ENCODE results near the gene LIPH.

Gene LIPH

GRCh38 chr3:185586686-185587039, 34.3 kb upstream of the LIPH start:
- Histone ChIP-seq H3F3A (ENCODE audit: low read depth) (no peaks in the 10 kb centered on the region), H3K4me1 (ENCODE audit: insufficient read depth, low read length, poor library complexity, severe bottlenecking) (peaks cover 23% of the 10 kb centered on the region), H3K4me3 (ENCODE audit: low read length, poor library complexity, severe bottlenecking) (peak overlapping the region; percentile 89), H3K9me2 (replicated peaks; ENCODE audit: low read depth, low read length) (no peaks in the 10 kb centered on the region), H3K9ac (ENCODE audit: low read depth, low read length, poor library complexity, severe bottlenecking) (peak overlapping the region; percentile 79), H3K9me3 (ENCODE audit: insufficient read depth, low read depth, low read length) (no peaks in the 10 kb centered on the region), H3K27me3 (ENCODE audit: insufficient read depth, low read length, poor library complexity, severe bottlenecking) (no peaks in the 10 kb centered on the region), H3K36me3 (ENCODE audit: insufficient read depth, low read length) (no peaks in the 10 kb centered on the region), H2AFZ (ENCODE audit: low read length) (peak overlapping the region; percentile 80), H4K20me1 (ENCODE audit: insufficient read depth, low read length, poor library complexity, severe bottlenecking) (peaks cover 3% of the 10 kb centered on the region), H3K4me2 (ENCODE audit: low read depth, low read length, poor library complexity, severe bottlenecking) (peak overlapping the region; percentile 88), H3K79me2 (ENCODE audit: insufficient read depth, low read length) (peaks cover 34% of the 10 kb centered on the region)
- TF ChIP-seq CTCF (conservative IDR thresholded peaks at IDR 0.05; ENCODE audit: low read length) (no peak), EZH2phosphoT487 (IDR thresholded peaks at IDR 0.05; ENCODE audit: borderline replicate concordance) (no peak)

- Histone ChIP-seq H3K36me3 (ENCODE audit: insufficient read depth, low read length) (no peaks in the 10 kb centered on the region), H3K9me3 (ENCODE audit: insufficient read depth, low read depth, low read length) (no peaks in the 10 kb centered on the region), H2AFZ (ENCODE audit: low read length) (peak within 1 kb of the TSS; percentile 80), H4K20me1 (ENCODE audit: insufficient read depth, low read length, poor library complexity, severe bottlenecking) (peaks cover 3% of the 10 kb centered on the region), H3K4me1 (ENCODE audit: insufficient read depth, low read length, poor library complexity, severe bottlenecking) (peaks cover 23% of the 10 kb centered on the region), H3K9me2 (replicated peaks; ENCODE audit: low read depth, low read length) (no peaks in the 10 kb centered on the region), H3K27me3 (ENCODE audit: insufficient read depth, low read length, poor library complexity, severe bottlenecking) (no peaks in the 10 kb centered on the region), H3K4me2 (ENCODE audit: low read depth, low read length, poor library complexity, severe bottlenecking) (peak within 1 kb of the TSS; percentile 94), H3K9ac (ENCODE audit: low read depth, low read length, poor library complexity, severe bottlenecking) (peak within 1 kb of the TSS; percentile 79), H3K79me2 (ENCODE audit: insufficient read depth, low read length) (peaks cover 34% of the 10 kb centered on the region), H3K4me3 (ENCODE audit: low read length, poor library complexity, severe bottlenecking) (peak within 1 kb of the TSS; percentile 89), H3F3A (ENCODE audit: low read depth) (no peaks in the 10 kb centered on the region)
- TF ChIP-seq CTCF (conservative IDR thresholded peaks at IDR 0.05; ENCODE audit: low read length) (no peak), EZH2phosphoT487 (IDR thresholded peaks at IDR 0.05; ENCODE audit: borderline replicate concordance) (no peak)
Measured at GRCh38 chr3:185585859-185586685, 33.7 kb upstream of the LIPH start, which contains the start of gene SENP2. Gene SENP2, plus strand, starts transcription at chr3:185586295. Its CDS starts 119 bp downstream, at chr3:185586414.

- peak overlapping the region; percentile 94 for H3K4me2 ChIP-seq (ENCODE audit: low read depth, low read length, poor library complexity, severe bottlenecking)
- peaks cover 3% of the 10 kb centered on the region for H4K20me1 ChIP-seq (ENCODE audit: insufficient read depth, low read length, poor library complexity, severe bottlenecking)
- no peaks in the 10 kb centered on the region for H3F3A ChIP-seq (ENCODE audit: low read depth)
- peak overlapping the region; percentile 89 for H3K4me3 ChIP-seq (ENCODE audit: low read length, poor library complexity, severe bottlenecking)
- peak overlapping the region; percentile 75 for H3K9ac ChIP-seq (ENCODE audit: low read depth, low read length, poor library complexity, severe bottlenecking)
- H2AFZ ChIP-seq (ENCODE audit: low read length) = peak overlapping the region; percentile 78
- no peak for TF ChIP-seq EZH2phosphoT487 (IDR thresholded peaks at IDR 0.05; ENCODE audit: borderline replicate concordance)
- no peak for TF ChIP-seq CTCF (conservative IDR thresholded peaks at IDR 0.05; ENCODE audit: low read length)
- peaks cover 23% of the 10 kb centered on the region for H3K4me1 ChIP-seq (ENCODE audit: insufficient read depth, low read length, poor library complexity, severe bottlenecking)
- no peaks in the 10 kb centered on the region for H3K36me3 ChIP-seq (ENCODE audit: insufficient read depth, low read length)
- H3K9me2 ChIP-seq (replicated peaks; ENCODE audit: low read depth, low read length) = no peaks in the 10 kb centered on the region
- H3K79me2 ChIP-seq (ENCODE audit: insufficient read depth, low read length) = peaks cover 34% of the 10 kb centered on the region
- H3K9me3 ChIP-seq (ENCODE audit: insufficient read depth, low read depth, low read length) = no peaks in the 10 kb centered on the region
- H3K27me3 ChIP-seq (ENCODE audit: insufficient read depth, low read length, poor library complexity, severe bottlenecking) = no peaks in the 10 kb centered on the region
Measured at GRCh38 chr3:185585518-185585858, 33.1 kb upstream of the LIPH start.
